LHCN-M2 (cell line): ENCODE measurements around the gene CHIC2. TPM values are rescaled to one million over a fixed set of nuclear protein-coding genes. Genes with fewer than 3 reads are reported as not detected.

Source experiments
- DNase-seq: peaks from one replicate; pipeline ENCODE4 v3.0.0-alpha.2; 2012; ENCODE audit warnings: low read depth
- total RNA-seq: library from RNA; depleted of rRNA; stranded (reverse); fragments of >200 nt; gene quantifications from 2 replicates; pipeline ENCODE4 v1.2.3, GENCODE V29; 2014

The CHIC2 gene
- total RNA-seq, 1 experiment from 2014 or later = 29.6 TPM

GRCh38 chr4:54093324-54094240 is 29.2 kb upstream of the CHIC2 start:
- no peak for DNase-seq

- no peak for DNase-seq
Measured at GRCh38 chr4:54092405-54093323, 28.3 kb upstream of the CHIC2 start.

GRCh38 chr4:54091637-54092404 is 27.4 kb upstream of the CHIC2 start:
- DNase-seq = peak; percentile 76

GRCh38 chr4:54090804-54091623 is 26.6 kb upstream of the CHIC2 start:
- no peak for DNase-seq

GRCh38 chr4:54090404-54090803 is 26.0 kb upstream of the CHIC2 start:
- DNase-seq = no peak

GRCh38 chr4:54089875-54090274 is 25.5 kb upstream of the CHIC2 start:
- DNase-seq = no peak

GRCh38 chr4:54085284-54085683 is 20.9 kb upstream of the CHIC2 start:
- DNase-seq = peak; percentile 88

GRCh38 chr4:54082168-54082567 is 17.8 kb upstream of the CHIC2 start:
- peak; percentile 98 for DNase-seq

- DNase-seq = peak; percentile 41
Measured at GRCh38 chr4:54077812-54078211, 13.4 kb upstream of the CHIC2 start.

- no peak for DNase-seq
Measured at GRCh38 chr4:54076673-54077072, 12.3 kb upstream of the CHIC2 start.

GRCh38 chr4:54074381-54074780 is 10.0 kb upstream of the CHIC2 start:
- no peak for DNase-seq

- no peak for DNase-seq
Measured at GRCh38 chr4:54073271-54073880, 9.0 kb upstream of the CHIC2 start.

GRCh38 chr4:54067166-54067565 is 2.8 kb upstream of the CHIC2 start:
- DNase-seq = peak; percentile 78

GRCh38 chr4:54066718-54067129 is 2.3 kb upstream of the CHIC2 start:
- DNase-seq = no peak

GRCh38 chr4:54066088-54066415 is 1.6 kb upstream of the CHIC2 start:
- DNase-seq = no peak

GRCh38 chr4:54065282-54066087 is 1.1 kb upstream of the CHIC2 start:
- peak; percentile 40 for DNase-seq

- DNase-seq = peak; percentile 22
Measured at GRCh38 chr4:54063737-54064316, 578 bp downstream of the CHIC2 start.

GRCh38 chr4:54063229-54063628 is 1.2 kb downstream of the CHIC2 start:
- DNase-seq = peak; percentile 35

- DNase-seq = no peak
Measured at GRCh38 chr4:54062392-54062791, 2.0 kb downstream of the CHIC2 start.
